PFSK-1 (cell line): Measurements from ENCODE around the gene MPP7.

Experiments
- FOXP2 ChIP-seq: optimal IDR thresholded peaks from 2 replicates; pipeline ENCODE3; 2011; ENCODE audit warnings: borderline replicate concordance, control low read depth, inconsistent platforms; ENCODE audit not compliant: insufficient read depth; ENCODE audit errors: extremely low read length, extremely low read depth
- POLR2AphosphoS5 ChIP-seq: IDR thresholded peaks from 2 replicates; pipeline ENCODE4 v1.6.1; 2012; ENCODE audit warnings: low read depth, mild to moderate bottlenecking, control low read depth, low read length, moderate library complexity
- REST ChIP-seq, 2 experiments: IDR thresholded peaks; 2 replicates each; pipeline versions ENCODE4 v1.6.1 to v1.8.0; 2011 to 2012; ENCODE audit warnings: low read depth in 2 of 2, low read length in 2 of 2, control low read depth in 1 of 2, inconsistent platforms in 1 of 2, mild to moderate bottlenecking in 1 of 2, moderate library complexity in 1 of 2; ENCODE audit not compliant: insufficient read depth in 1 of 2
- SIN3A ChIP-seq: IDR thresholded peaks from 2 replicates; pipeline ENCODE4 v1.6.1; 2012; ENCODE audit warnings: mild to moderate bottlenecking, low read length, moderate library complexity, borderline replicate concordance; ENCODE audit not compliant: insufficient read depth
- TAF1 ChIP-seq: IDR thresholded peaks from 2 replicates; pipeline ENCODE4 v1.6.1; 2012; ENCODE audit warnings: low read length, control low read depth, borderline replicate concordance; ENCODE audit not compliant: insufficient read depth

MPP7 gene

DNA sequence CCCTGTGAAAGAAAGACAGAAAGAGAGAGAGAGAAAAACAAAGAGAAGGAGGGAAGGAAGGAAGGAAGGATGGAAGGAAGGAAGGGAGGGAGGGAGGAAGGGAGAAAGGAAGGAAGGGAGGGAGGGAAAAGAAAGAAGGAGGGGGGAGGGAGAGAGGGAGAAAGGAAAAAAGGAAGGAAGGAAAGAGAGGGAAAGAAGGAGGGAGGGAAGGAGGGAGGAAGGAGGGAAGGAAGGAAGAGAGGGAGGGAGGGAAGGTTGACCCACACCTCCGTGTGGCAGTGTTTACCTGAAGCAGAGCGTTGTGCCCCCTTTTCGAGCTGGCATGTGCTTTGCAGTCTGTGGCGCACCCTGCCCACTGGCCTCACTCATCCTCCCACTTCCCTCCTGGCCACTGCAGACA lies 12.3 kb upstream of the MPP7 start:
- TF ChIP-seq FOXP2 (no peak), POLR2AphosphoS5 (no peak), SIN3A (no peak), REST (IDR thresholded peaks at IDR 0.05; ENCODE audit: insufficient read depth in 1 of 2, low read depth in 2 of 2, low read length in 2 of 2) (no peak), TAF1 (no peak)

DNA sequence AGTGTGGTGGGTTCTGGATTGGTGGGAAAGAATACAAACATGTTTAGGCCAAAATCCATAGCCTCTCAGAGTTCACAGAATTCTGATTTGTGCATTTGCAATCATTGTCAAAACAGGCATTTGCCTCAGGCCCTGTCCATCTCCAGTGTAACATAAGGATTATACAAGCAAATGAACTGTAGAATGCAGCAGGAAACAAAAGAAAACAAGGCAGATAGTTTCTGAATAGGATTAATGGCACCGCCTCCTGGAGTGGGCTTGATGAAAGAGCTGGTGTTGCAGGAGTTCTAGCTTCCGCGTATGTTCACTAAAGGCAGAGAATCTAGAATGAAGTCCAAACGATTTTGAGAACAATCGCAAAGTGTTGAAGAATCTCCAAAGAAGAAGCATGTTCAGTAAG lies 11.3 kb upstream of the MPP7 start:
- no peak for TF ChIP-seq FOXP2

DNA sequence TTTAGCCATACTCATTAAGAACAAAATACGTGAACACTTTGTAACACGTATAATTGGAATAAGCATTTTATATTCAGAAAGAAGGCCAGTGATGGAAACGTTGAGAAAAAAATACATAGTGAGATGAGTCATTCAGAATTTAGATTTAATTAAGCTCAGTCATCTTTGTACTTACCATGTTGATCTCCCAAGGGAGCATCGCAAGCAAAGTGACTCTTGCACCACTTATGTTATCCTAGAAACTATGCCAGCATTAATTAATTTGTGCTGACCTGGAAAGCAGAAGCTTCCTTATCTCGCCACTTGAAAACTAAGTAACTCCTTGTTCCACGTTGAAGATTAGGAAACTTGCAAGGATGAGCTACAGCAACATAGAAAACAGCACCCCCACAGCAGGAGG lies 9.7 kb upstream of the MPP7 start:
- TF ChIP-seq SIN3A (no peak), TAF1 (no peak), REST (IDR thresholded peaks at IDR 0.05; ENCODE audit: insufficient read depth in 1 of 2, low read depth in 2 of 2, low read length in 2 of 2) (no peak), FOXP2 (no peak), POLR2AphosphoS5 (no peak)

GRCh38 chr10:28311104-28311503 lies 8.2 kb upstream of the MPP7 start:
- TF ChIP-seq POLR2AphosphoS5 (no peak), FOXP2 (no peak), TAF1 (no peak), SIN3A (no peak), REST (IDR thresholded peaks at IDR 0.05; ENCODE audit: insufficient read depth in 1 of 2, low read depth in 2 of 2, low read length in 2 of 2) (no peak)

GRCh38 chr10:28307267-28307666 lies 4.4 kb upstream of the MPP7 start:
- TF ChIP-seq FOXP2, result no peak
- no peak for TF ChIP-seq SIN3A
- TF ChIP-seq REST (IDR thresholded peaks at IDR 0.05; ENCODE audit: insufficient read depth in 1 of 2, low read depth in 2 of 2, low read length in 2 of 2), result no peak
- TF ChIP-seq TAF1, result no peak
- TF ChIP-seq POLR2AphosphoS5, result no peak

- TF ChIP-seq SIN3A (no peak), FOXP2 (no peak), POLR2AphosphoS5 (no peak), TAF1 (no peak), REST (IDR thresholded peaks at IDR 0.05; ENCODE audit: insufficient read depth in 1 of 2, low read depth in 2 of 2, low read length in 2 of 2) (no peak)
These were observed 2.7 kb upstream of the MPP7 start for GRCh38 chr10:28305553-28305952.
